MM.1S (cell line): ENCODE data around the gene MCRIP1.

ENCODE experiments used
- CTCF ChIP-seq: fragments of 300-600 bp; sonication (generic); IDR thresholded peaks from 2 replicates; pipeline ENCODE4 v1.5.1; 2016; ENCODE audit warnings: antibody characterized with exemption, low read length, mixed read lengths
- EZH2 ChIP-seq: fragments of 300-600 bp; sonication (generic); optimal IDR thresholded peaks from 2 replicates; pipeline ENCODE3; 2017; ENCODE audit warnings: low read depth, mild to moderate bottlenecking, antibody characterized with exemption, low read length, mixed read lengths
- EZH2phosphoT487 ChIP-seq: fragments of 300-600 bp; sonication (generic); IDR thresholded peaks from 2 replicates; pipeline ENCODE4 v1.6.1; 2018; ENCODE audit warnings: antibody characterized with exemption, low read length

- TF ChIP-seq EZH2 (no peak), CTCF (no peak), EZH2phosphoT487 (no peak)
Observed at GRCh38 chr17:81838753-81839255, 5.7 kb upstream of the MCRIP1 start.
